H1 (cell line): ENCODE measurements around the gene RFX3. TPM values are rescaled to one million over a fixed set of nuclear protein-coding genes. Genes with fewer than 3 reads are reported as not detected.

ENCODE experiments used
- CTCF ChIA-PET: fragments of 300-600 bp; sonication (Branson Sonifier 250); formaldehyde crosslinking; loops from one replicate; lab custom pipeline; 2021; ENCODE audit not compliant: partially characterized antibody; lab: Charles Lee
- POLR2A ChIA-PET: fragments of 300-600 bp; sonication (Branson Sonifier 250); formaldehyde crosslinking; loops from one replicate; lab custom pipeline; 2021; ENCODE audit warnings: inconsistent platforms; ENCODE audit not compliant: partially characterized antibody; lab: Charles Lee
- DNase-seq, 2 experiments: peaks; one replicate each; pipeline versions ENCODE4 v3.0.0 to v3.0.0-alpha.2; 2010 to 2022; ENCODE audit warnings: low spot score in 2 of 2, low read depth in 1 of 2, mixed read lengths in 1 of 2
- FAIRE-seq: peaks from 2 replicates; lab custom pipeline; 2011; peaks lifted over from hg19 to GRCh38; lab: Jason Lieb, UNC
- H2AFZ ChIP-seq: 2 replicates; pipeline ENCODE4 v1.8.1; 2012; ENCODE audit warnings: low read length, inconsistent platforms
- H2AK5ac ChIP-seq: 2 replicates; pipeline ENCODE4 v1.6.1; 2013; ENCODE audit warnings: low read depth, low read length
- H2BK120ac ChIP-seq: replicated peaks from 2 replicates; pipeline ENCODE3; 2013; ENCODE audit warnings: low read depth, low read length, inconsistent platforms
- H2BK12ac ChIP-seq: 2 replicates; pipeline ENCODE4 v1.6.1; 2013; ENCODE audit warnings: low read depth, low read length
- H2BK15ac ChIP-seq: 2 replicates; pipeline ENCODE4 v1.6.1; 2013; ENCODE audit warnings: low read length
- H2BK20ac ChIP-seq: 2 replicates; pipeline ENCODE4 v1.6.1; 2013; ENCODE audit warnings: low read length
- H2BK5ac ChIP-seq: 2 replicates; pipeline ENCODE4 v1.6.1; 2013; ENCODE audit warnings: low read depth, low read length
- H3K14ac ChIP-seq: 2 replicates; pipeline ENCODE4 v1.6.1; 2013; ENCODE audit warnings: inconsistent platforms; ENCODE audit not compliant: insufficient read length
- H3K18ac ChIP-seq: 2 replicates; pipeline ENCODE4 v1.6.1; 2013; ENCODE audit warnings: low read length; ENCODE audit errors: extremely low read depth
- H3K23ac ChIP-seq: 2 replicates; pipeline ENCODE4 v1.6.1; 2013; ENCODE audit warnings: inconsistent platforms; ENCODE audit not compliant: insufficient read length
- H3K23me2 ChIP-seq: 2 replicates; pipeline ENCODE4 v1.6.1; 2013; ENCODE audit warnings: low read depth, low read length
- H3K27ac ChIP-seq: 2 replicates; pipeline ENCODE4 v1.6.1; 2011; ENCODE audit warnings: low read depth, low read length, inconsistent platforms
- H3K27me3 ChIP-seq, 4 experiments: replicated peaks in 1 of 4; 1 replicate in 1 of 4; 2 replicates in 3 of 4; pipeline versions ENCODE4 v1.6.1 to v1.8.1; 2011 to 2013; ENCODE audit warnings: low read length in 3 of 4, mild to moderate bottlenecking in 3 of 4, inconsistent platforms in 2 of 4, mixed read lengths in 2 of 4, moderate library complexity in 1 of 4; ENCODE audit not compliant: control insufficient read depth in 3 of 4, insufficient read depth in 3 of 4; ENCODE audit errors: extremely low read depth in 1 of 4
- H3K36me3 ChIP-seq, 4 experiments: 2 replicates each; pipeline versions ENCODE4 v1.6.1 to v1.8.1; 2011 to 2013; ENCODE audit warnings: mild to moderate bottlenecking in 4 of 4, low read length in 3 of 4, moderate library complexity in 2 of 4, control low read depth in 1 of 4, inconsistent platforms in 1 of 4; ENCODE audit not compliant: insufficient read depth in 4 of 4, control insufficient read depth in 2 of 4
- H3K4ac ChIP-seq: replicated peaks from 2 replicates; pipeline ENCODE3; 2013; ENCODE audit warnings: low read length, low read depth, mixed read lengths, inconsistent platforms; ENCODE audit not compliant: insufficient read length
- H3K4me1 ChIP-seq, 4 experiments: replicated peaks in 1 of 4; 1 replicate in 1 of 4; 2 replicates in 3 of 4; pipeline versions ENCODE4 v1.6.1 to v1.8.1; 2011 to 2013; ENCODE audit warnings: low read length in 3 of 4, inconsistent platforms in 2 of 4, mixed read lengths in 1 of 4; ENCODE audit not compliant: insufficient read depth in 4 of 4, control insufficient read depth in 3 of 4
- H3K4me2 ChIP-seq, 2 experiments: 2 replicates each; pipeline versions ENCODE4 v1.6.1 to v1.8.1; 2011 to 2013; ENCODE audit warnings: low read depth in 2 of 2, low read length in 2 of 2, control low read depth in 1 of 2, inconsistent platforms in 1 of 2, mild to moderate bottlenecking in 1 of 2; ENCODE audit not compliant: insufficient read depth in 1 of 2
- H3K4me3 ChIP-seq, 4 experiments: fragments of 200-600, 300-600 bp in 1 of 4; sonication (generic), shearing (Covaris generic), sonication (Bioruptor Twin) in 1 of 4; 2 replicates each; pipeline versions ENCODE4 v1.5.1 to v1.8.1; 2011 to 2016; ENCODE audit warnings: low read length in 4 of 4, low read depth in 3 of 4, control low read depth in 2 of 4, inconsistent platforms in 2 of 4, mild to moderate bottlenecking in 2 of 4, mixed read lengths in 1 of 4, moderate library complexity in 1 of 4; ENCODE audit not compliant: insufficient read depth in 2 of 4; ENCODE audit errors: extremely low read depth in 1 of 4
- H3K56ac ChIP-seq: replicated peaks from 2 replicates; pipeline ENCODE3; 2013; ENCODE audit warnings: low read depth, mild to moderate bottlenecking, mixed read lengths, low read length, inconsistent platforms; ENCODE audit not compliant: insufficient read length
- H3K79me1 ChIP-seq: 2 replicates; pipeline ENCODE4 v1.6.1; 2013; ENCODE audit warnings: low read depth, low read length, control low read depth
- H3K79me2 ChIP-seq, 2 experiments: 2 replicates each; pipeline versions ENCODE4 v1.6.1 to v1.8.1; 2012 to 2013; ENCODE audit warnings: low read length in 2 of 2, mild to moderate bottlenecking in 2 of 2, inconsistent platforms in 1 of 2; ENCODE audit not compliant: insufficient read depth in 2 of 2, control insufficient read depth in 1 of 2
- H3K9ac ChIP-seq, 4 experiments: replicated peaks in 1 of 4; 1 replicate in 1 of 4; 2 replicates in 3 of 4; pipeline versions ENCODE4 v1.6.1 to v1.8.1; 2011 to 2013; ENCODE audit warnings: low read depth in 3 of 4, low read length in 3 of 4, control low read depth in 2 of 4, mild to moderate bottlenecking in 2 of 4, moderate library complexity in 2 of 4, inconsistent platforms in 1 of 4; ENCODE audit errors: extremely low read depth in 1 of 4
- H3K9me3 ChIP-seq, 2 experiments: 2 replicates each; pipeline versions ENCODE4 v1.6.1 to v1.8.1; 2012 to 2013; ENCODE audit warnings: mild to moderate bottlenecking in 2 of 2, moderate library complexity in 2 of 2, control low read depth in 1 of 2, inconsistent platforms in 1 of 2, low read depth in 1 of 2, low read length in 1 of 2, mixed read lengths in 1 of 2; ENCODE audit not compliant: insufficient read depth in 2 of 2
- H4K20me1 ChIP-seq, 2 experiments: replicated peaks in 1 of 2; 2 replicates each; pipeline versions ENCODE3 to v1.8.1; 2011 to 2013; ENCODE audit warnings: inconsistent platforms in 2 of 2, low read length in 2 of 2, mild to moderate bottlenecking in 1 of 2; ENCODE audit not compliant: insufficient read depth in 2 of 2, control insufficient read depth in 1 of 2
- H4K5ac ChIP-seq: 2 replicates; pipeline ENCODE4 v1.6.1; 2013; ENCODE audit warnings: low read length, low read depth, mixed read lengths, inconsistent platforms; ENCODE audit not compliant: insufficient read length
- H4K8ac ChIP-seq: 2 replicates; pipeline ENCODE4 v1.8.0; 2013; ENCODE audit warnings: mild to moderate bottlenecking, moderate library complexity, low read length, inconsistent platforms; ENCODE audit not compliant: insufficient read depth; ENCODE audit errors: extremely low read depth
- H4K91ac ChIP-seq: replicated peaks from 2 replicates; pipeline ENCODE3; 2013; ENCODE audit warnings: low read length, mixed read lengths, inconsistent platforms; ENCODE audit not compliant: insufficient read length
- HDAC6 ChIP-seq: IDR thresholded peaks from one replicate; pipeline ENCODE4 v1.7.1; 2012; ENCODE audit warnings: low read depth, mild to moderate bottlenecking, inconsistent platforms, low read length, moderate library complexity
- TCF12 ChIP-seq: IDR thresholded peaks from 2 replicates; pipeline ENCODE4 v1.6.1; 2011; ENCODE audit warnings: low read depth, mild to moderate bottlenecking, low read length
- USF2 ChIP-seq: IDR thresholded peaks from 2 replicates; pipeline ENCODE4 v1.6.1; 2011; ENCODE audit warnings: low read length, improper control_type of control experiment
- WGBS, 2 experiments: shearing (Covaris generic) in 1 of 2; methylation state at CpG; one replicate each; pipeline versions ENCODE4 v1.1.6 to v1.1.7; 2013 to 2015; ENCODE audit warnings: low lambda C conversion rate in 2 of 2, mixed read lengths in 2 of 2, inconsistent platforms in 1 of 2, low coverage in 1 of 2, missing lambda C conversion rate in 1 of 2; ENCODE audit not compliant: insufficient replicate concordance in 2 of 2, insufficient coverage in 1 of 2, insufficient read length in 1 of 2; ENCODE audit errors: extremely low coverage in 1 of 2, missing lambda C conversion rate in 1 of 2; 5-methylcytosine and 5-hydroxymethylcytosine counted together
- polyA plus RNA-seq, 7 experiments: library from polyadenylated mRNA; depleted of rRNA in 3 of 7; stranded (reverse) in 5 of 7; unstranded in 2 of 7; fragments of >200 nt in 5 of 7; fragments of 200-250 nt in 2 of 7; gene quantifications; 1 replicate in 5 of 7; 2 replicates in 1 of 7; 4 replicates in 1 of 7; pipeline versions ENCODE4 v1.2.1 to v1.2.3, GENCODE V29; 2011 to 2013; ENCODE audit warnings: missing spikeins in 2 of 7, mixed read lengths in 2 of 7
- total RNA-seq: library from RNA; stranded (reverse); fragmentation: NEBNext Ultra II Directional; extraction: Animal tissue kit (Norgen Biotek cat#: 25700); gene quantifications from 2 replicates; pipeline ENCODE4 v1.2.1, GENCODE V29; 2021

Gene RFX3
- total and polyA plus RNA-seq, 2 of the 8 experiments (the other 6 are each of a cell fraction or from before 2014, with no cell fraction given): 4.9 to 22.6 TPM

DNA sequence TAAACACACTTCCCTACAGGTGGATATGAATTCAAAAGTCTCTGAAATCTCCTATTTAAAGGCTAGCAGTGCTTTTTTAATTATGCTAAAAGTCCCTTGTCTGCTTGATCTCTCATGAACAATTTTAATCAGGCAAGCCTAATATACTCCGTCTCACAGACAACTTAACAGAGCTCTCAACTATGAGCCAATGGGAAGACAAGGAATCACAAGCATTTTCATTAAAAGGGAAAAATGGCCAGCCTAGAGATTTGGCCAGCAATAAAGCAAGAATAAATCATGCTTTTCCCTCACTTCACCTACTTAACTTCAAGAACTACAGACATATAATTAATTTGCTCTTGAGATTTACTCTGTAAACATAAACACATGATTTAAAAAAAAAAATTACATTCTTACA lies 78.0 kb downstream of the RFX3 start:
- H3K4me1 ChIP-seq: no peaks in the 10 kb centered on the region
- H4K20me1 ChIP-seq: no peaks in the 10 kb centered on the region
- no peak overlapping the region for H3K56ac ChIP-seq
- ChIA-PET CTCF (no interaction called here), POLR2A (no interaction called here)
- no peak overlapping the region for H2AFZ ChIP-seq
- H2BK12ac ChIP-seq: no peak overlapping the region
- H2BK20ac ChIP-seq: no peak overlapping the region
- H3K27me3 ChIP-seq: no peaks in the 10 kb centered on the region
- H3K23ac ChIP-seq: no peak overlapping the region
- no peak overlapping the region for H4K8ac ChIP-seq
- H3K4ac ChIP-seq: no peak overlapping the region
- H4K91ac ChIP-seq: no peak overlapping the region
- H2BK5ac ChIP-seq: no peak overlapping the region
- no peak for DNase-seq
- H3K4me3 ChIP-seq: no peak overlapping the region
- no peak overlapping the region for H3K9ac ChIP-seq
- no peak overlapping the region for H2BK15ac ChIP-seq
- H4K5ac ChIP-seq: no peak overlapping the region
- FAIRE-seq: no peak
- no peaks in the 10 kb centered on the region for H3K23me2 ChIP-seq
- H2BK120ac ChIP-seq: no peak overlapping the region
- no peaks in the 10 kb centered on the region for H3K79me1 ChIP-seq
- no peaks in the 10 kb centered on the region for H3K79me2 ChIP-seq
- no peaks in the 10 kb centered on the region for H3K9me3 ChIP-seq
- TF ChIP-seq HDAC6 (no peak), USF2 (no peak), TCF12 (no peak)
- no peak overlapping the region for H3K4me2 ChIP-seq
- H3K18ac ChIP-seq: no peak overlapping the region
- WGBS, 2 experiments: 82% methylated on average over 1 of the region's 1 CpG; no CpG with 5 or more reads in 1 of the 2 experiments
- no peak overlapping the region for H2AK5ac ChIP-seq
- no peak overlapping the region for H3K14ac ChIP-seq
- no peak overlapping the region for H3K27ac ChIP-seq
- no peaks in the 10 kb centered on the region for H3K36me3 ChIP-seq
